ENCODE data around the gene RPA3.
"Not testable (repeated sequence)": the region's sequence is repeated elsewhere in the genome, so short reads cannot be mapped to it uniquely, and the experiment has no call there.

RPA3 gene

DNA sequence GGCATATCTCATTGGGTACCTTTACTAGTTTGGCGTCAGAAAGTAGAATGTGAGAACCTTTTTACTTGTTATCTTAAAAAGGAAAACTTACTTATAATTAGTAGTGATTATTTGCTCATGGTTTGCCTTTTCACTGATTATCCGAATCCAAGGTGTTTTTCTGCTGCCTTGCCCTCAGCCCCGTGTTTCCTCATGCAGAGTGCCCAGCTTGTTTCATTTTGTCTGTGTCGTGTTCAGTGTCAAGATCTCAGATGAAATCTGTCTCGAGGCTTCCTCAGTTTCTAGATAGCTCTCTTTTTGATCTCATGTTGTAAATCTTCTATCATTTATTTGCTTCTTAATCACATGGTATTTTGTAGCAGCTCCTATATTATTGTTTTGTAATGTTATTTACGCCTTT lies 30.1 kb downstream of the RPA3 start:
- no peak for DNase-seq

DNA sequence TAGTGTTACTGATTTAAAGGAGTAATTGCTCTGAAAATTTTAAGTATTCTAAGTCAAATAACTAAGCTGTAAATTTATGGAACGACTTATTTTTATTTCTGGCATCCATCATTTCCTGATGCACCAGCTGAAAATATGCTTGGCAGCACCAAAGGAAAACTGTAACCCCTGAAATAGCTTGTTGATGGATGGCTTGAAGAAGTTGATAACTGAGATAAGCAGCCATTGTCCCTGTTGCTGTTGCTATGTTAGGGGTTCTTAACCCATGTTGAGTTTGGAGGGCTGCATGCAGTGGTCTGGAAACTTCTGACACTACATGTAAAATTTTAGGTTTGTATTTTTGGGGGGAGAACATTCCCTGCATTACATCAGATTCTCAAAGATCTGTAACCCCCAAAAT lies 30.6 kb downstream of the RPA3 start:
- DNase-seq, result no peak

DNA sequence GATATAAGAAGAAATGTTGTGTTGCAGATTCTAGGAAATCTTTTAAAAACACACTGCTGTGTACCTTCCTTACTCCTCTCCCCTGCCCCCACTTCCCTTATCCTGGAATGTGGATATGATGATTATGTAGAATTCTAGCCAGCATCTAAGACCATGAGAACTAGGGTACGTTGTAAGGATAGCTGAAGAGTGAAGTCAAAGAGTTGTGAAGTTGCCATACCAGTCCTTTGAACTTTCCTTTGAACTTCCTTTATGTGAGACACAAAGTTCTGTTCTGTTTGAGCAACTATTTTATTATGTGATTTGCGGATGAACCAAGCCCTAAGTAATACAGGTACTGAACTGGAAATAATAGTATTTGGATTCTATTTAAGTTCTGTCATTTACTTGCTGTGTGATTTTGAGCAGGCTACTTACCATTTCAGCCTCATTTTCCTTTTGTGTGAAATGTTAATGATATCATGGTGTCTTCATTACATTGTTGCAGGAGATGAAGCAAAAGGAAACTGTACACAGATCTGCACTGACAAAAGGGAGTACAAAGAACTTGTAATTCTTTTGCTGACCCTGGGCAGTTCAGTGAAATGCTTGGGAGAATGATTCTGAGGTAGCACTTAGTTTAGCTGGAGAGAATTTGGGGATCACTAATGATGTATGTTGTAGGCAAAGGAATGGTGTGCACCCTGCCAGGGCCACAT lies 31.4 kb downstream of the RPA3 start:
- no peak for DNase-seq

DNA sequence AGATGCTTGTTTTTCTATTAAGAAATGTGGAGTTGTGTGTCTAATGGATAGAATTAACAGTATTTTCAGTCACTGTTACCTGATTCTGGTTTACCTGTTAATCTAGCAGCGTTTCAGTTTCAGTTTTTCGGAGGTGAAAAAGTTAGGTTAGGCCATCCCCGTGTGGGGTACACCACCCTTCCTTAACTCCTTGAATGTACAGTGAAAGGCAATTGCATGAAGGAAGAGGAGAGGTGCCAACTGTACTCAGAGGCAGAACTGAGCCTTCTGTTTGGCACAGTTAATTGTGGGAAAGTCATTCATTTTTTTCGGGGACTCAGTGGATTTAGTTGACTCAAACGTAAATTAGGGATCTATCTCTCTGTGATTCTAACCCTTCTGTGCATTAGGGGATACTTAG lies 35.5 kb downstream of the RPA3 start:
- DNase-seq, result no peak

DNA sequence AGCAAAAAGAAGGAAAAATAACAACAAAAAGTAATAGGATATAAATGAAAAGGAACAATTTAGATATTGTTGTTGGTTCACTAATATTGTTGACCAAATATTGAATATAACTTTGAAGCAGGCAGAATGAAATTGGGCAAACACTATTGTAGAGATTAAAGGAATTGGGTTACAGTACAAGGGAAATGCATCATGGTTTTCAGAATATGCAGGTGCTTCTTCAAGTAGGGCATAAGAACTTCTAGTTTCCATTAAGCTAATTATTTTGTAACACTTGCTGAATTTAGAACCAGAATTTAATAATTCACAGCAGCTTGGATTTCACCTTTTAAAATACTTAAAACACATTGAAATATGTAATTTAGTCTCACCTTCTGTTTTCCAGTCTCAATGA lies 36.5 kb downstream of the RPA3 start:
- no peak for DNase-seq

DNA sequence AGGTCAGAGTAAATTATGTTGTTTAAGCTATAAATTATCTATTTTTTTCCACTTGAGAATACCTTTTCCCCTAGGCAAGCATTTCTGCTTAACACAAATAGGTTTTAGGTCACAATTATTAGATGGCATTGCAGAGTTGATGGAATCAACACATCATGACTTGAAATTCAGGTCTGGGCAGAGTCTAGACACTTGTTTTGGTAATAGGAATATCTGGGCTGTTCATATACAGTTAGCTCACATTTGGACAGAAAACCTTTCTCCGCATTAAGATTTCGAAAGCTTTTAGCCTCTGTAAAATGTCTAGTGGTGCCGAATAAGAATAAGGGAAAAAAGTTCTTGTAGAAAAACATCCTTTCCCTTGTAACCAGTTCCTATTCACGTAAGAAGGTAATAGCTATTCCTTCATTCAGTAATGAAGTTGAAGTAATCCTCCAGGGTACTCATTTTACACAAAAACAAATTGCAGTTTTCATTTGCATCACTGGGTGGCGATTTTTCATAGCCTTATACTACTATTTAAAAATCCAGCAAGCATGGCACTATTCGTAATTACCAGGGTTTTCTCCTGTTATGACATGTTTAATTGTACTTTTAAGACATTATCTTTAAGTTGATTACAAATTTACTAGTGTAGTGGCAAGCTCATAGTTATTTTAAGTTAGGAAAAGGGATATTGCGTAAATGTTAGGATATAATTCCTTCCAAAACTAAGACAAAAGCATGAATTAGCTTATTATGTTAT lies 37.0 kb downstream of the RPA3 start:
- DNase-seq, result peak; percentile 57

DNA sequence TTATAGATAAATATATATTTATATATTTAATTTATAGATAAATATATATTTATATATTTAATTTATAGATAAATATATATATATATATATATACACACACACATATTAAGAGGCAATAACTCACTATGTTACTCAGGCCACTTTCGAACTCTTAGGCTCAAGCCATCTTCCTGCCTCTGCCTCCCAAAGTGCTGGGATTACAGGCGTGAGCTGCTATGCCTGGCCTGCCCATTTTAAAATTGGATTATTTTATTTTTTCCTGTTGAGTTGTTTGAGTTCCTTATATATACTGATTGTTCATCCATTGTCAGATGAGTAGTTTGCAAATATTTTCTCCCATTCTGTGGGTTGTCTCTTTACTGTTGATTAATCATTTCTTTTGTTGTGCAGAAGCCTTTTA lies 38.8 kb downstream of the RPA3 start:
- DNase-seq, result not testable (repeated sequence)

DNA sequence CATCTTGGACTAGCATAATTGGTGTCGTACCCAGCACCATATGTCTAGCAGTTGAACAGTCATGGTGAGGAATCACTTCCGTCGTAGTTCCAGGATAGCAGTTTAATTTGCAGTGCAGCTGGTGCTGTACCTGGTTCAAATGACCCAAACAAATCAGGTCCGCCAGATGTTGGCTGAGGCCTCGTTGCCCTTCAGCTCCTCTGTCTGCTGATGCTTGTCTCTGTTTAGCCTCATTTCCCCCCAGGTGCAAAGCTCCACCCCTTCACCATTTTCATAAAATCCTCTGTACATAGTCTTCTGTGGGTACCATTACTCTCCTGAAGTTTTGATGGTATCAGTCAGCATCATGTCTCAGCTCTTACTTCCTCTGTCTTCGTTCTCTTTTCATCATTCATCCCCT lies 42.7 kb downstream of the RPA3 start:
- no peak for DNase-seq

DNA sequence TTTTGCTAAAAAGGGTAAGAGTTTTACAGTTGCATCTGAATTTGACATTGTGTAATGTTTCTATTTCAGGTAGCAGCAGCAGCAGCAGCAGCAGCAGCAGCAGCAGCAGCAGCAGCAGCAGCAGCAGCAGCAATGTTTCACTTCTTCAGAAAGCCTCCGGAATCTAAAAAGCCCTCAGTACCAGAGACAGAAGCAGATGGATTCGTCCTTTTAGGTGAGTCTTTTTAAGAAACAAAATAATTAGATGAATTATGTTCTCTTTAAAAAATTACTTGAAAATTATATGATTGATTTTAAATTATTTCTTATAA lies 45.2 kb downstream of the RPA3 start:
- DNase-seq, result no peak

DNA sequence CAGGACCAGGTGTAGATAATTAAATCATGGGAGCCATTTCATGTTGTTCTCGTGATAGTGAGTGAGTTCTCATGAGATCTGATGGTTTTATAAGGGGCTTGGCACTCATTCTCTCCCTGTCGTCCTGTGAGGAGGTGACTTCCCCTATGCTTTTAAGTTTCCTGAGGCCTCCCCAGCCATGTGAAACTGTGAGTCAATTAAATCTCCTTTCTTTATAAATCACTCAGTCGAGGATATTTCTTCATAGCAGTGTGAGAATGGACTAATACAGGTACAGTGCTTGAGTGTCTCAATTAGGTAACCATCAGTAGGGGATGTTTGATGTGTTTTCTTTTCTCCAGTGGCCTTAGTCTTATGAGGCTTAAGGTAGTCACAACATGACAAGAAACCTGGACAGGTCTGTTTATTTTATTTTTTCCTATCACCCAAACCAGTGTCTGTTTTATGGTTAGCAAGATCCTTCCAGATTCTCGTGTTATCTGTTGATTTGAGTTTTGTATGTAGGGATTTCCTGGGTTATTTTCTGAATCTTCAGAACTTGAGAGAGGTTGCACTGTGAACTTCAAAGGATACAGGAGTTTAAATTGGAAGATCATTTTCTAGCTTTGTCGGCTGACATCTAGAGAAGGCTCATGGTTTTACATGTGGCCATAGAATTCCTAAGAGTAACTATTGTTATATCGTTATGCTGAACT lies 45.7 kb downstream of the RPA3 start:
- DNase-seq, result no peak

DNA sequence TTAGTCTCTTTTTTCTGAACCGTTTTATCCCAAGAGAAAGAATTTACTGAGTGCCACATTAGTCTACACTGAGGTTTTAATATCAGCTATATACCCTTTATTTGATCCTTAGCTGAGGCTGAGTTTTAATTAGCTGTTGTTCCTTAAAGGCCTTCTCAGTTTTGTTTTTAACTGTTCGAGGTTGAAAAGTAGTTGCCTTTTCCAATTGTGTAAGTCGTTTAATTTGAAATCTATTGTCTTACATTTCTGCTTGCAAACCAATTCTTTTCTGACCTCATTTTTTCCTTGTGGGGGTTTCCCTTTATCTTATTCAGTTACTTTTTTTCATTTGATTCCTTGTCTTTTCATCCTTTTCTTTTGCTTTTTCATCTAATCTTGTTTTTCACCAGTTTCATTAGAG lies 47.0 kb downstream of the RPA3 start:
- DNase-seq, result peak; percentile 51

DNA sequence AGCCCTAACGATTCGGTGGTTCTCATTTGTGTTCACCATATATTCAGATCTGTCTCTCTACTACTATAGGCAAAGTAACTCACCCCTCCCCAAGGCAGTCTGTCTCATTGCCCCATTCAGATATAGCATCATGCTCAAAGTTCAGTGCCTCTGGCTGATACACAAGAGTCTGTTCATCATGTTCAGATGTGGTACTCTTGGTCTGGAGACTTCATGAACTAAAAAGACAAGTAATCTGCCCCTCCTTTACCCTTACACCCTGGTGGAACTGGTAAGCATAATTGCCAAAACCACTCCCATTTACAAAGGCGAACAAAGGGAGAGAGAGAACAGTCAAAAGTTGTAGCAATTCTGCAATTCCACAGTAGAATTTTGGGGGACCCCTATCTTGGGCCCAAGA lies 47.9 kb downstream of the RPA3 start:
- DNase-seq, result no peak

DNA sequence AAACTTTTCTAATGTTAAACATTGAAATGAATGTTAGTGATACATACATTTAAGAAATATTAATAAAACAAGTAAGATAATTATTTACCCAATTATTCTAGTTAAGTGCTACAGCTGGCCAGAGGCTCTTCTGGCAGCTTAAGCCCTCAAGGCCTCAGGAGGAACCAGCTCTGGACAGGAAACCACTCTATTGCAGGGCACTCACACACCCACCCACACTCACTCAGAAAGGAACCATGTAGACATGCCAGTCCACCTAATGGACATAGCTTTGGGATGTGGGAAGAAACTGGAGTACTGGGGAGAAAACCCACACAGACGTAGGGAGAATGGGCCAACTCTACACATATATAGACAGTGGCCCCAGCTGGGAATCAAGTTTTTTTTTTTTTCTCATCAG lies 49.7 kb downstream of the RPA3 start:
- DNase-seq, result peak; percentile 73

DNA sequence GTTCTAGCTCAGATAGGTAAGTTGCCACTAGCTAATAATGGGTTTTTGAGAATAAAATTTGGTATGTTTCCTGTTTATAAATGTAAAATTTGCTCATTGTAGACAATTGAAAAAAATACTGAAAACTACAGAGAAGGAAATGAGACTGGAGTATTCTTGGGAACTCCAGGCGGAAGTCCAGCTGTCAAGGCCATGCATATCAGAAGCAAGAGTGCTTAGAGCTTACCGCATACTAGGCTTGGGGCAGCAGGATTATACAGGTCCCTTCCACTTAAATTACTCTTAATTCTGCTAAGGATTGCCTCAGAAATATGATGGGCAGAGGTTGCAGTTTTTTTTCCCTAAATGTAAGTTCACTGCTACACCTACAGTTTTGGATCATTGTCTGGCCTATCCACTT lies 51.2 kb downstream of the RPA3 start:
- DNase-seq, result no peak

DNA sequence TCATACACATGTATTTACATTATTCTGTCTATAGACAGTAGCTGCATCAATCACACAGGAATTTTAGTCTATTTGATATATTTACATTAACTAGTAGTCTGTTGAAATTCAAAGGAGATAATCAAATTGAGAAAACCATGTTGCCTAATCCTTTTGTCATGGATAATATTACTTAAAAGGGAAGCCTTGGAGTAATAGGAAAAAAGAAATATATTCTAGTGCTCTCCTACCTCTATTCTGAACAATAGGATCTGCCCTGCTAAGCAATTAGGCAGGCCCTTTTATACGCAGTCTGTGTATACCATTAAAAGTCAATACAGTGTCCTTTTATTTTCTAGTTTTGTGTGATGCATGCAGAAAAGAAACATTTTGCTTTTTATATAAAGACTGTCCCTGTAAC lies 53.4 kb downstream of the RPA3 start:
- DNase-seq, result no peak

DNA sequence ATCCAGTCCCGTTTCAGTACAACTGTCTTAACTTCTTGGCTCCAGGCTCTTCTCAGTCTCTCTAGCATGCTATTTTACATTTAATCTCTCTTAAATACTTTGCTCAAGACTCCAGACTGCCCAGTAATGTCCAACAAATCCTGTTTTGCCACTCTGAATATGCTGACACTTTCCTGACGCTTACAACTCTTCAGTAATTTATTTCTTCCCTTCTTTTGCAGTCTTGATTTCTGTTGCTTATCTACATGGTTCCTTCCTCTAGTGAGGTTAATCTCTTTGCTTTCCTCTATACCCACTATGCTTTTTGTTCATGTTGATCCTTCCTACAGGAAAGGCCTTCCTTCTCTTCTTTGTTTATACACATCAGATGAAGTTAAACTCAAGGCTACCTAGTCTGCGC lies 54.1 kb downstream of the RPA3 start:
- no peak for DNase-seq

DNA sequence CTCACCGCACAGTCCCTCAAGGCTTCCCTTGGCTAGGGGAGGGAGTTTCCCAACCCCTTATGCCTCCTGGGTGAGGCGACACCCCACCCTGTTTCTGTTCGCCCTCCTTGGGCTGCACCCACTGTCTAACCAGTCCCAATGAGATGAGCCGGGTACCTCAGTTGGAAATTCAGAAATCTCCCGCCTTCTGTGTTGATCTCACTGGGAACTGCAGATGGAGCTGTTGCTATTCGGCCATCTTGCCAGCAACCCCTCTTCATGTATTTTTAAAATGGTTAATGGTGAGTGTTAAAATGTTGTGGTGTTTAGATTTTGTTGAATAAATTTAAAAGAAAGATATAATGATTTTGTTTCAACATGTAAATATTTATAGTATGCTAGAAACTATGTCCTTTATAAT lies 55.9 kb downstream of the RPA3 start:
- DNase-seq, result no peak

DNA sequence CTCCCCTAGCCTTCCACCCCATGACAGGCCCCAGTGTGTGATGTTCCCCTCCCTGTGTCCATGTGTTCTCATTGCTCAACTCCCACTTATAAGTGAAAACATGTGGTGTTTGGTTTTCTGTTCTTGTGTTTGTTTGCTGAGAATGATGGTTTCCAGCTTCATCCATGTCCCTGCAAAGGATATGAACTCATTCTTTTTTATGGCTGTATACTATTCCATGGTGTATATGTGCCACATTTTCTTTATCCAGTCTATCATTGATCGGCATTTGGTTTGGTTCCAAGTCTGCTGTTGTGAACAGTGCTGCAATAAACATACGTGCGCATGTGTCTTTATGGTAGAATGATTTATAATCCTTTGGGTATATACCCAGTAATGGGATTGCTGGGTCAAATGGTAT lies 61.9 kb downstream of the RPA3 start:
- DNase-seq, result not testable (repeated sequence)

DNA sequence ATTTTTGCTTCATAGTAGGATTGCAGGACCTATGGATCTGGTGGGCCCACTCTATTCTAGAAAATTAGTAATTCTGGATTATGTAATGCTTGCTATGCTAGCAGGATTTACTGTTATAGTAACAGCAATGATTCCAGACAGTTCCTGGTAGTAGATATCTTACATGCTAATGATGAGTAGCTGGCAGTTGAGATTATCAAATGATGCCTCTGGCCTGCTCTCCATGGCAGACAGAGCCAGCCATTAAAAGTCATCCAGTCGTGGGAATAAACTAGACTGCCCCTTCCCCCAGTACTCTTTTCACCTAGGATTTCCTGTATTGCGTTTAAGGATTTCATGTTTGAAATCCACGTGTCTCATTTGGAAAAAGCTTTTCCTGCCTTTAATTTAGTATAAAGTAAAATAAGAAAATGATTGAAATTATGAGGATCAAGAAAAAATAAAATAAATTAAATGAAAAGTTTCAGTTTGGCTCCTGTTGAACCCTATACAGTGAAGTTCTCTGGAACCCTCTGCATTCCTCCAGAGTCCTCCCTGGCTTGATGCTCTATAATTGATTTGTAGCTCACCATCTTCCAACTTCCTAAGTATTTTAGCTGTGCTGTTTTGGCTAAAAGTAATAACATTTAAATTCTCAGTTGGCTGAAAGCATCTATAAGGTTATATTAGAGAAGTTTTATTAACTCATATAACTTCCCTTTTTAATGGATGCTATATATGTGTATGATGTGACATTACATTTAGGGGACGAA lies 63.3 kb downstream of the RPA3 start:
- DNase-seq, result no peak

DNA sequence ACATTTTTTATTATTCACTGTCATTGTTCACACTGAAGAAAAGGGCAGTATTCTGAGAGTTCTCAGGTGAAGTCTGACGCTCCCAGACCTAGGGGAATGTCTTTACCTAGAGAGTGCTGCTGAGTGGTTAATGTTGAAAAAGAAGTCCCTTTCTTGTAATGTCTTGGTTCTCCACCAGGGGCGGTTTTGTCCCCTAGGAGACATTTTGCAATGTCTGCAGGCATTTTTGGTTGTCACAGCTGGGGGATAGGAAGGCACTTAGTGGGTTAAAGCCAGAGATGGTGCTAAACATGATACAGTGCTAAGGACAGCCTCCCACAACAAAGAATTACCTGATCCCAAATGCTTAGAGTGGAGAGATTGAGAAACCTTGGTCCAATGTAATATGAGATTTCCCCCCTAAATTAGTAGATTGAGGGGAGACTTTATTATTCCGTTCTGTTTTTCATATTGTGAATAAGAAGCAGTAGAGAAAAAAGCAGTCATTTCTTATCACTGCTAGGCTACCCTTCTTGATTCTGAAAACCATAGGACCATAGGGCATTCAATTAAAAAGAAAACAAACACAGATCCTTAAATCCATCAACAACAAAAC lies 64.7 kb downstream of the RPA3 start:
- peak; percentile 21 for DNase-seq

DNA sequence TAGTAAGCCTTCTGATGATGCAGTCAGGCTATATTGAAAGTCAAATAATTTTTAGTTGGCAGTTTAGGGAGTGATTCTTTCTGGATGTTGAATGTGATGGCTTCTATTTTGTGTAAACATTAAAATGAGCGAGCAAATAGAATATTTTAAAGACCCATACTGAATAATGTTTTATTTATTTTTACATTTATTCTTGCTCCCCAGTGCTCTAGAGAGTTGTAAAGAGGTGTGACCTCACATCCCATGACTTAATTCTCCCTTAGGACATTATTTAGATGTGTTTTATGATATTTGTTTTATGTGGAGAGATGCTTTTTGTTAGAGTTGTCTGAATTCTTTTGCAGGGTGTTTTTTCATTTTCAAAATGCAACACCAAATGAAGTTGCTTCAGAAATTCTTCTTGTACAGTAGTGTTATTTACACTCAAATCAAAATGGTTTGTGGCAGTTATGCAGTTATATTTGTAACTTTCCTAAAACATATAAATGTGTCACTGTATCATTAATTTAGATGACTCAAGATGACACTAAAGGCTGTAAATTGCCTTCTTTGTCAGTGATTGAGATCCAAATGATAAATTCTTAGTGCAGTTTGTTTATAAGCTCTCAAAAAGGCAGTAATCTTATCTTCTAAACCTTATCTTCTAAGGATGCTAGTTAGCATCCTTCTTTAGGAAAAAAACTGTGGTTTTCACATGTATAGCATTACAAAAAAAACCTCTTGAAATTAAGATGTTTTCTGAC lies 65.4 kb downstream of the RPA3 start:
- DNase-seq, result no peak

DNA sequence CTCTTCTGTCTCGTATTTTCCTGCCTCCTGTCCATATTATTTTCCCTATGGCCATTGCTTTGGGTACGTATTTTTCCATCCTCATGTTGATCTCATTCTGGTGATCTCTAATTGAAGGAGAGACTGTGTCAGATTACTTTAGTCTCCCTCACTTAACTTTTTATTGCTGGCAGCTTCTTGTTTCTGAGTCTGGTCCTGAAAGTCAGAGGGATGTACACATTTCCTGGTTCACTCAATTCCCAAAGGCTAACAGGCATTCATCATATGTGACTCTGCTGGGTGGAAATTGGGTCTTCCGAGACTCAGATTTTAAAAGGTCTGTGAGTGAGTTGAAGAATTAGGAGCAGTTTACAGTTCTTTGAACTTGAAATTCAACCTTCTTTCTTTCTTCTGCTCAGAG lies 66.9 kb downstream of the RPA3 start:
- no peak for DNase-seq

Data from inflammatory macrophage treated with lipopolysaccharide for 4 hours (primary cell).